GM18508 (cell line): ENCODE data around the gene TNS1.

Experiments
- ATAC-seq: cut with Tn5 transposase; IDR thresholded peaks from one replicate; pipeline ENCODE4 v1.9.1; 2021; ENCODE audit warnings: moderate number of reproducible peaks; ENCODE audit not compliant: insufficient read depth, unreplicated experiment

Gene TNS1

GRCh38 chr2:217964275-217965161 lies 38.3 kb downstream of the TNS1 start:
- ATAC-seq: no peak

DNA sequence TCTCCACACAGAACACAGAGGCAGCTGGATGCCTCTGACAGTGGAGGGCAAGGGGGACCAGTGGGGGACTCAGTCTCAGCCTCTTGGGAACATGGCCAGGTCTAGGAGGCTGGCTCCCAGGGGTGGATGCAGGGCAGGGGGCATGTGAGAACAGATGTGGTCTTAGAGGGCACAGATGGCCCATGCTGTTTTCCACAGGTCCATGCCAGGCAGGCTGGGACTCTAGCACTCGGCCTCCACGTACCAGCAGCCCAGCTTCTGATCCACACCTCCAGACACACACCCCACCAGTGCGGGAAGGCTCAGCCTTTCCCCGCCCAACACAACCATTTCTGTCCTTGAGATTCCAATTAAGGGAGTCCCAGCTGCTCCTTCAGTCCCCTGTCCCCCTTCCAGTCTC lies 42.4 kb downstream of the TNS1 start:
- no peak for ATAC-seq

- no peak for ATAC-seq
Observed at GRCh38 chr2:217959723-217960122, 43.1 kb downstream of the TNS1 start.

- no peak for ATAC-seq
Observed at GRCh38 chr2:217958884-217959225, 43.9 kb downstream of the TNS1 start.

- ATAC-seq: no peak
Observed at GRCh38 chr2:217958206-217958883, 44.5 kb downstream of the TNS1 start.

DNA sequence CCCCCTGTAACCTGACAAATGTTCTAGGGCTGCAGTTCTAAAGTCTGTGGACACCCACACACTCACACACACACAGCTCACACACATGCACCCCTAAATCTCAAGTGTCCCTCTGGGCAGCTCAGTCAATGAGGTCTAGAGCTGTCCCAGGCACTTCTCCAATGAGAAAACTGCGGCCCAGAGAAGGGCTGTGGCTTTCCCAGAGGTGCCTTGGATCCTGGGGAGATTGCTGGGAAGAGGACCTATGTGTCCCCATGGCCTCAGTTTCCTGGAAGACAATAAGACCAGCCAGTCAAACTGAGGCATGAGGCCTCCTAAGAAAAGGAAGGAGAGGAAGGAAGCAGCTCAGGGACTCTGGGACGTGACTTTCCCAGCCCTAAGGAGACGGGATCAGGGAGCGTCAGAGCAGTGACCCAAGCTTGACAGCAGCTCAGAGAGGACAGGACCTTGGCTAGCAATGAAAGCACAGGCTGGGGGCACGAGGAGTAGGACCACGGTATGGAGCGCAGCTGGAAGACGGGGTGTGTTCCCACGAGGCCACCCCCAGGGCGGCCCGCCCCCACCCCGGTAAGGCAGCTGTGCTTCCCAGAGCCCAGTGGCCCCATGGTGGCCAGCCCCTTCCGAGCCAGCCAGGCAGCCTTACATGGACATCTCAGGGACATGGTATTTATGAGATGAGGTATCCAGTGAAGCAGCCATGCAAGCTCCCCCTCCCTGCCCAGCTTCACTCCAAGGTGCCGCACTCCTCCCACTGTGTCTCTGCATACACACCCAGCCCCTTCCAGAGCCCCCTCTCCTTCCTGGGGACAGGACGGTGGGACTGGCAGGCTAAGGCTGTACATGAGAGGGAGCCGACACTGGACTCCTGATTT lies 46.0 kb downstream of the TNS1 start:
- ATAC-seq: no peak

- no peak for ATAC-seq
Observed at GRCh38 chr2:217955881-217956493, 46.8 kb downstream of the TNS1 start.

DNA sequence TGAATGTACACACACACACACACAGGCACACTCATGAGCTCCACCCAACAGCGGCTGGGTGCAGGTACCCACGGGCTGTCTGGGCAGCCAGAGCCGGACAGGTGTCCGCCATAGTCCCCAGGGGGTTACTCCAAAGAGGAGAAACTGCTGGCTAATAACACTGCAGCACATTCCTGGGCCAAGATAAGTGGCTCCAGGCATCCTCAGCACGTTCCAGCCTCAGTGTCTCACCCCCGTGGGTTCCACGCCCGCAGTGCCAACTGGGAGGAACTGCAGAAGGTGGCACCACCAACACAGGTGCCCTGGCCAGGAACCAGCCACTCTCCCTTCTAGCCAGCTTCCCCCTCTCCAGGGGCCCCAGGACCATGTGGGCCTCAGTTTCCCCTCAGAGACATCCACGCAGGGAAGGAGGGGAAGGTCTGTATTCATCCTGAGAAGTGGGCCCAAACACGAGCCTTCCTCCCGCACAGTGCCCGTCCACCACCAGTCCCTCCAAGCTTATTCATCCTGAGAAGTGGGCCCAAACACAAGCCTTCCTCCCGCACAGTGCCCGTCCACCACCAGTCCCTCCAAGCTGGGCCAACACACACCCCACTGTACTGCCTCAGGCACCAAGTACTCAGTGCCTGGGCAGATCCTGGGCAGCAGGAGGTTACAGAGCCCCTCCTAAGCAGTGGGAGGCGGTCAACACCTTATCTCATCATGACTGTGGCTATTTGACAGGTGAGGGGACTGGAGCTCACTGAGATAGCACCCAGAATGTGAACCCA lies 47.6 kb downstream of the TNS1 start:
- ATAC-seq: no peak

GRCh38 chr2:217954469-217954868 lies 48.3 kb downstream of the TNS1 start:
- ATAC-seq: no peak

GRCh38 chr2:217954051-217954450 lies 48.7 kb downstream of the TNS1 start:
- no peak for ATAC-seq

DNA sequence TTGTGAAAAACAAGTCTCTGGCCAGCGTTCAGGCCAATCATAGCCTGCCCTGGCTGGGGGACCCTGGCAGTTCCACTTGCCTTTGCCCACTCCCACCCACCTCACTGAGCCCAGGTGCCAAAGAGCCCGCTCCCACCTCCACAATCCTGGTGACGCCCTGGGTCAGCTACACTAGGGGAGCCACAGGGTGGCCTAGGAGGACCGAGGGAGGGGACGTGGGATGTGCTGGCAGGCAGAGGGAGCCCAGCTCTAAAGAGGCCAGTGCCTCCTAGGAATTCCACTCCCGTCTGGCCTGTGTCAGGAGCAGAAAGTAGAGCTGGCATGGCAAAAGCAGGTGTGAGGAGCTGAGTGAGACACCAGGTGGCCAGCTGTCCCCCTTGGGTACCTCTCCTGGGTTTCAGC lies 49.3 kb downstream of the TNS1 start:
- no peak for ATAC-seq

DNA sequence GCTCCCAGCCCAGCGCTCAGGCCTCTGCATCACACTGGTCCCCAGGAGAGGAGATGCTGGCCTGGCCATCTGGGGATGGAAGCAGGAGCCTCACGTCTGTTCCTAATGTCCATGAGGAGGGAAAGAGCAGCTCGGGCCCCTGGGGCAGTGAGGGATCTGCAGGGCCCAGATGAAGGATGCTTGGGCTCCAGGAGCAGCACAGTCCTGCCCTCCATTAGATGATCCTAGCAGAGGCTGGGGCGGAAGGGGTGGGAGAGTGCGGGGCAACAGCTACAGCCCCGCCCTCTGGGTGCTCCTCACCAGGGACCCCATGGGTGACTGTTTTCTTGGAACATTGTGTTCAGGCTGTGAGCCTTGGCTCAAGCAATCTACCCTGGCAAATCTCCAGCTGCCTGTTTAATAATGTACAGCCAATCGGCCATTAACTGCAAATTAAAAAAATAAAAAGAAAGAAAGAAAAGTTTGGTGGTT lies 49.7 kb downstream of the TNS1 start:
- ATAC-seq: no peak

DNA sequence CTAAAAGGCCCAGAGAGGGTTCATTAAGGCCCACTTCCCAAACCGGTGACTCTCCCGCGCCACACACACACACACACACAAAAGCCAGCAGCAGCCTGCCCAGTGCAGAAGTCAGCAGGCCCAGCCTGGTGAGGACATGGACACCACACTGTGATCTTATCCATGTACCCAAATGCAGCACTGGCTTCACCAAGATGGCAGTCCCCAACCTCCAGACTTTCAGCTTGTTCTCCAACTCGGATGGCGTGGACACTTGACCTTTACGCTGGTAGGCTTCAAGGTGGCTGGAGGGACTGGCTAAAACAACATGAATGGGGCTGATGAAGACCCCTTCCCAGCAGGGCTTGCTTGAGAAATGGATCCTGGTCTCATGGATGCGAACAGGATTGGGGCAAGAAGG lies 50.4 kb downstream of the TNS1 start:
- ATAC-seq: no peak

DNA sequence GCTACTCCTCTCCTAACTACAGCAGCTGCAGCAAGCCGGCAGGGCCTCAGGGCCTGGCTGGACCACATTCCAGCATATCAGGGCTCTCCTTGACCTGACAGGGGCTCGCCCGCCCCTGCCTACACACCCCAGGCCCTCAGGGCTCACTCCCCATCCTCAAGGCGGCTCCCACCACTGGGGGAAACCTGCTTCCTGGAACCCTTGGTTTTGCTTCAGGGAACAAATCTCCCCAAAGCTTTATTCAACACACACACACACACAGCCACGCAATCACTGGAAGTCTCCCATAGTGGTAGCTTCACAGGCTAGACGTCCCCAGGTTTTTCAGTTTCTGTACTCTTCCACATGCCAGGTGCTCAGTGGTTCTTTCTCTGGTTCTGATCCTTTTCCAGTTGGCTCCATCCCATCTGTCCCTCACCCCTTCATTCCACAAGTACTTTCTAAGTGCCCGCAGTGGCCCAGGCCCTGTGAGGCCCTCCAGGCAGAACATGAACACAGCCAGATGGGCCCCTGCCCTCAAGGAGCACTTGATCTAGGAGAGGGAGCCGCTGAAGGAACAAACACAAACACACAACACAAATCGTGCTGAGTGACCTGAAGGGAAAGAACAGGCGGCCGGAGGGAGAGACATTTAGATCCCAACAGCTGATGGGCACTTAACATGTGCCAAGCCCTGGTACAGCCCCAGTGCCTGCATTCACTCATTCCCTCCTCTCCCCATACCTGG lies 51.1 kb downstream of the TNS1 start:
- ATAC-seq: no peak

DNA sequence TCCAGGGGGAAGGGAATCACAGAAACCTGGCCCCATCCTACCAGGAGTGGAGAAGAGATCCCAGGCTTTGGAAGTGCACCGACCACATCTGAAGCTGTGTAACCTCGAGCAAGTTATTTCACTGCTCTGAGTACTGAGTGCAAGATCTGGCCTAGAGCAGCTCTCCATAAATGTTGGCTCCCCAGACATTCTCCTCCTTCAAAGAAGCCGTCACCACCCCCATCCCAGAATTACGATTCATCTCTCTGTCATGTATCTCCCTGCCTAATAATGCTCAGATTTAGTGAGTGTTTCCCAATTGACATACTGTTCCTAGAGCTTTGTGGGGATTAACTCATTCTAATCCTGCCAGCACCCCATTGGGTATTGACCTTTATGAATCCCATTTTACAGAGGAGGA lies 51.7 kb downstream of the TNS1 start:
- no peak for ATAC-seq

DNA sequence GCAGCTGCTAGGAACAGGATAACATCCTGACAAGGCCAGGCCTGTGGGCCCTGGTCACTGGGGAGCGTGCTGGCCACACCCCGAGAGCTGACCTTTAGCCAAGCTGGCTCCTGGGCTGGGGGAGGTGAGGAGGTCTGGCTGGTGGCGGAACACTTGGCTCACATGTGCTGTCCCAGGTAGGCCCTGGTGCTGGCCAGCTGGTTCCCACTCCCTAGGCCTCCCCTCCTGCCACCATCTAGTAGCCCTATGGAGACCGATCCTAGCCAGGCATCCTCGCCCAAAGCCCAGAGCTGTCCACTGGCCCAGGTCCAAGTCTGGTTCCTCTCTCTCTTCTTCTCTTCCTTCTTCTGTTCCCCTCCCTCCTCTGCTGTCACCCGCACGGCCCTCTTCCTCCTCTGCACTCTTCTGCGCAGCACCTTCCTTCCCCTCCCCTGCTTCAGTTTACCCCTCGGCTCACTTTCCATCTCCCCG lies 52.4 kb downstream of the TNS1 start:
- no peak for ATAC-seq

GRCh38 chr2:217949447-217949846 lies 53.3 kb downstream of the TNS1 start:
- no peak for ATAC-seq

- ATAC-seq: no peak
Observed at GRCh38 chr2:217948897-217949296, 53.9 kb downstream of the TNS1 start.

GRCh38 chr2:217948351-217948791 lies 54.4 kb downstream of the TNS1 start:
- ATAC-seq: no peak
